ENCODE measurements around the gene TGM5.

GRCh38 chr15:43276563-43277200, 10.0 kb upstream of the TGM5 start:
- TF ChIP-seq CTCF (IDR thresholded peaks at IDR 0.05): no peak
- no peak for TF ChIP-seq EZH2 (IDR thresholded peaks at IDR 0.05; ENCODE audit: borderline replicate concordance, insufficient read depth, low read depth, low read length, poor library complexity, severe bottlenecking)
